MCF 10A (cell line): ENCODE data around the gene PGLYRP4. TPM values are rescaled to one million over a fixed set of nuclear protein-coding genes. Genes with fewer than 3 reads are reported as not detected.

Experiments
- BruUV-seq: library from RNA; stranded (reverse); fragments of 400-500 nt; replicated peaks from 2 replicates; lab custom pipeline; 2021; lab: Mats Ljungman, UMichigan
- CTCF ChIA-PET: fragments of 300-600 bp; sonication (Branson Sonifier 250); formaldehyde crosslinking; extraction: SDS; loops from one replicate; lab custom pipeline; 2021; ENCODE audit warnings: antibody characterized with exemption, inconsistent platforms; lab: Yijun Ruan, JAX
- POLR2A ChIA-PET: fragments of 300-600, 350-650 bp; sonication (Branson Sonifier 250); formaldehyde crosslinking; extraction: SDS; loops from one replicate; lab custom pipeline; 2020; ENCODE audit warnings: antibody characterized with exemption, inconsistent platforms; lab: Yijun Ruan, JAX
- DNase-seq: peaks from one replicate; pipeline ENCODE4 v3.0.0-alpha.2; 2018; ENCODE audit not compliant: unreplicated experiment
- H3K27ac Mint-ChIP-seq: one replicate; pipeline ENCODE4 v1.8.0; 2022; ENCODE audit warnings: mild to moderate bottlenecking, low read depth, mixed read lengths; ENCODE audit not compliant: unreplicated experiment
- H3K27me3 Mint-ChIP-seq: one replicate; pipeline ENCODE4 v1.8.0; 2022; ENCODE audit warnings: mixed read lengths; ENCODE audit not compliant: insufficient read depth, unreplicated experiment
- H3K36me3 Mint-ChIP-seq: one replicate; pipeline ENCODE4 v1.8.0; 2022; ENCODE audit warnings: mild to moderate bottlenecking, moderate library complexity, mixed read lengths; ENCODE audit not compliant: insufficient read depth, unreplicated experiment
- H3K4me1 Mint-ChIP-seq: one replicate; pipeline ENCODE4 v1.8.0; 2022; ENCODE audit warnings: mixed read lengths; ENCODE audit not compliant: insufficient read depth, unreplicated experiment
- H3K4me3 Mint-ChIP-seq: one replicate; pipeline ENCODE4 v1.8.0; 2022; ENCODE audit warnings: mild to moderate bottlenecking, moderate library complexity, mixed read lengths; ENCODE audit not compliant: unreplicated experiment
- H3K9me3 Mint-ChIP-seq: one replicate; pipeline ENCODE4 v1.8.0; 2022; ENCODE audit warnings: mixed read lengths; ENCODE audit not compliant: unreplicated experiment
- intact Hi-C: fragments of 100-400 bp; cut with micrococcal nuclease; formaldehyde crosslinking; loops from 2 replicates; pipeline ENCODE4 v1.14.1; 2022
- total RNA-seq: library from RNA; stranded (reverse); gene quantifications from 2 replicates; pipeline ENCODE4 v1.2.3, GENCODE V29; 2022
- TF ChIP-seq, protein P1 (sequence below): fragments of 200-600 bp; IDR thresholded peaks from one replicate; pipeline ENCODE4 v1.8.0; 2022; ENCODE audit warnings: antibody characterized with exemption, mild to moderate bottlenecking; ENCODE audit not compliant: unreplicated experiment

PGLYRP4 gene
- total RNA-seq, 1 experiment from 2014 or later: not detected

DNA sequence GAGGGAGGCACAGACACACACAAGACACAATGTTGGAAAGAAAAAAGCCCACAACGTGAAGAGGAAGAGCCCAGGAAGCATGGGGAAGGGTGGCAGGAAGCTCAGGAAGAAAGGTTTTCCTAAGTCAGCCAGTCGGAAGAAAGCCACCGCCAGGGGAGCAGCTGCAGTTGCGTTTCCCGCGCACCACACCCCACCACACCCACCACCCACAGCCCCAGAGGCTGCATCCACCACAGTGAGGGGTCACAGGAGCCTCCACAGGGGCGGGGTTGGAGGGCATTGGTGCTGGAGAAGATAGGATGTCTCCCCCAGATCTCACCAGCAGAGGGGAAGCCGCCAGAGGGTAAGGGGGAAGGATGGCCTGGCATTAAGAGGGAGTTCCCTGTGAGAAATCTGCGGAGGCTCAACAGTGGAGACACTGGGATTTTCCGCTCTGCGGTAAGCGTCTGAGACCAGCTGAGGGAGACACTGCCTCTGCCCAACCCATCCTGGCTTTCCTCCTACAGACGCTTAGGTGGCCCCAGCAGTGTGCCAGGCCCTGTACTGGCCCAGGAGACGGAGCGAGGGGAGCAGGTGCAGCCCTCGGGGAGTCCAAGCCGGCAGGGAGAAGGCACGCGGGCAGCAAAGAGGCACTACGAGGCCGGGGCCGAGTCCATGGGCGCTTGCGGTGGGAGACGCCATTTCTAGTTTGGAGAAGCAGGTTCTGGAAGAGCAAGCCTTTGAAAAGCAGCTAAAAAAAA is 55.7 kb downstream of the PGLYRP4 start:
- TF ChIP-seq, protein P1, sequence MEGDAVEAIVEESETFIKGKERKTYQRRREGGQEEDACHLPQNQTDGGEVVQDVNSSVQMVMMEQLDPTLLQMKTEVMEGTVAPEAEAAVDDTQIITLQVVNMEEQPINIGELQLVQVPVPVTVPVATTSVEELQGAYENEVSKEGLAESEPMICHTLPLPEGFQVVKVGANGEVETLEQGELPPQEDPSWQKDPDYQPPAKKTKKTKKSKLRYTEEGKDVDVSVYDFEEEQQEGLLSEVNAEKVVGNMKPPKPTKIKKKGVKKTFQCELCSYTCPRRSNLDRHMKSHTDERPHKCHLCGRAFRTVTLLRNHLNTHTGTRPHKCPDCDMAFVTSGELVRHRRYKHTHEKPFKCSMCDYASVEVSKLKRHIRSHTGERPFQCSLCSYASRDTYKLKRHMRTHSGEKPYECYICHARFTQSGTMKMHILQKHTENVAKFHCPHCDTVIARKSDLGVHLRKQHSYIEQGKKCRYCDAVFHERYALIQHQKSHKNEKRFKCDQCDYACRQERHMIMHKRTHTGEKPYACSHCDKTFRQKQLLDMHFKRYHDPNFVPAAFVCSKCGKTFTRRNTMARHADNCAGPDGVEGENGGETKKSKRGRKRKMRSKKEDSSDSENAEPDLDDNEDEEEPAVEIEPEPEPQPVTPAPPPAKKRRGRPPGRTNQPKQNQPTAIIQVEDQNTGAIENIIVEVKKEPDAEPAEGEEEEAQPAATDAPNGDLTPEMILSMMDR: no peak

DNA sequence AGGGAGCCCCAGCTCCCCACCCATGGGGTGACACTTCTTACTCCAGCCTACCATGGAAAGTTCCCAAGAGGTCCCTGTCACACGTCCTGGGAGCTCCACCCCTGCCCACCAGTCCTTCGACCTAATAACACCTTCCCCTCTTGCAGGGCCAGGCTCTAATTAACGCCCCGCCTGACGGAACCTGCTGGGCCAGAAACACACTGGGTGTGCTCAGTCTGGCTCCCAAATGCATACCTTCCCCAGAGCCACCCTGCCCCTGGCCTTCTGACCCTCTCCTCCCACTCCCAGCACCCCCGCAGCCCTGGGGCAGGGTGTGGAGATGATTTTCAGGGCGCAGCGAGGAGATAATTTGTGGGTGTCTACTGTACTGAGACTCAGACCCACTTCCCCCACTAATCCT is 56.5 kb downstream of the PGLYRP4 start:
- CTCF ChIA-PET: interaction anchor here (0.6 to 1.5 kb wide), 3 partner anchors 11 to 470 kb away, joined by 3 to 4 read pairs (median 3); no protein-coding TSS in a partner anchor

More for the DNA sequence above, 55.7 kb downstream of the PGLYRP4 start:
- ChIA-PET CTCF (interaction anchor here (1.1 kb wide), 1 partner anchor 64 kb away, joined by 3 read pairs; no protein-coding TSS in a partner anchor), POLR2A (interaction anchor here (0.9 kb wide), 1 partner anchor 32 kb away, joined by 3 read pairs; no protein-coding TSS in a partner anchor)
- no peaks in the 10 kb centered on the region for H3K4me1 Mint-ChIP-seq
- H3K27me3 Mint-ChIP-seq: peaks cover 29% of the 10 kb centered on the region
- BruUV-seq: no TSS peak
- H3K27ac Mint-ChIP-seq: no peak overlapping the region
- intact Hi-C loops: no loop called here
- H3K4me3 Mint-ChIP-seq: no peak overlapping the region
- H3K36me3 Mint-ChIP-seq: no peaks in the 10 kb centered on the region
- no peaks in the 10 kb centered on the region for H3K9me3 Mint-ChIP-seq
- DNase-seq: no peak

GRCh38 chr1:153291514-153291913 is 57.1 kb downstream of the PGLYRP4 start:
- ChIA-PET CTCF (interaction anchor here (0.6 to 1.5 kb wide), 8 partner anchors 11 to 469 kb away, joined by 3 to 6 read pairs (median 3); no protein-coding TSS in a partner anchor), POLR2A (interaction anchor here (1.6 kb wide), 1 partner anchor 10 kb away, joined by 7 read pairs; no protein-coding TSS in a partner anchor)
- Mint-ChIP-seq H3K4me3 (no peak overlapping the region), H3K36me3 (no peaks in the 10 kb centered on the region), H3K27ac (no peak overlapping the region), H3K27me3 (peaks cover 17% of the 10 kb centered on the region), H3K9me3 (no peaks in the 10 kb centered on the region), H3K4me1 (no peaks in the 10 kb centered on the region)
- TF ChIP-seq, protein P1: no peak
- DNase-seq: no peak
- no TSS peak for BruUV-seq
- intact Hi-C loops: no loop called here

More for the DNA sequence above, 56.5 kb downstream of the PGLYRP4 start:
- TF ChIP-seq, protein P1: no peak
- H3K9me3 Mint-ChIP-seq: no peaks in the 10 kb centered on the region
- H3K27me3 Mint-ChIP-seq: peaks cover 23% of the 10 kb centered on the region
- no peak for DNase-seq
- H3K36me3 Mint-ChIP-seq: no peaks in the 10 kb centered on the region
- no peaks in the 10 kb centered on the region for H3K4me1 Mint-ChIP-seq
- H3K4me3 Mint-ChIP-seq: no peak overlapping the region
- BruUV-seq: no TSS peak
- intact Hi-C loops: no loop called here
- H3K27ac Mint-ChIP-seq: no peak overlapping the region
- POLR2A ChIA-PET: interaction anchor here (1.6 kb wide), 1 partner anchor 11 kb away, joined by 7 read pairs; no protein-coding TSS in a partner anchor

GRCh38 chr1:153288634-153289275 is 59.9 kb downstream of the PGLYRP4 start:
- POLR2A ChIA-PET: interaction anchor here (0.6 to 1.1 kb wide), 3 partner anchors 14 to 134 kb away, joined by 3 read pairs; no protein-coding TSS in a partner anchor
- intact Hi-C loops: loop anchor here (10.0 kb wide), 1 partner anchor 414 kb away; the partner anchor contains the start of gene SMCP
- Mint-ChIP-seq H3K36me3 (no peaks in the 10 kb centered on the region), H3K4me3 (no peak overlapping the region), H3K9me3 (no peaks in the 10 kb centered on the region), H3K27ac (no peak overlapping the region), H3K27me3 (peaks cover 13% of the 10 kb centered on the region), H3K4me1 (no peaks in the 10 kb centered on the region)
- DNase-seq: peak; percentile 86
- no TSS peak for BruUV-seq
- CTCF ChIA-PET: interaction anchor here (0.5 to 2.8 kb wide), 22 partner anchors 8 to 544 kb away, joined by 3 to 12 read pairs (median 4); partner anchors contain the start of gene LORICRIN
- TF ChIP-seq, protein P1: peak; percentile 69
